WTC11 (cell line): Measurements from ENCODE around the gene MAST1.

Experiments used
- CREM ChIP-seq: sonication (generic); formaldehyde crosslinking; IDR thresholded peaks from 2 replicates; pipeline ENCODE4 v1.8.1; 2022; ENCODE audit warnings: mild to moderate bottlenecking, missing genetic modification reagents, moderate library complexity
- CTCF ChIP-seq: fragments of 200-600 bp; IDR thresholded peaks from 2 replicates; pipeline ENCODE4 v1.8.0; 2022; ENCODE audit warnings: antibody characterized with exemption
- ESRRA ChIP-seq: sonication (generic); formaldehyde crosslinking; IDR thresholded peaks from 2 replicates; pipeline ENCODE4 v1.8.1; 2022; ENCODE audit warnings: mild to moderate bottlenecking, missing genetic modification reagents, borderline replicate concordance
- NFE2L1 ChIP-seq: sonication (generic); formaldehyde crosslinking; IDR thresholded peaks from 2 replicates; pipeline ENCODE4 v1.8.1; 2023; ENCODE audit warnings: missing genetic modification reagents
- NR1H2 ChIP-seq: sonication (generic); formaldehyde crosslinking; IDR thresholded peaks from 2 replicates; pipeline ENCODE4 v1.9.0; 2021; ENCODE audit warnings: mild to moderate bottlenecking, moderate library complexity, missing genetic modification reagents
- SP1 ChIP-seq: sonication (generic); formaldehyde crosslinking; conservative IDR thresholded peaks from 2 replicates; pipeline ENCODE4 v1.8.1; 2022; ENCODE audit warnings: missing genetic modification reagents
- TEAD1 ChIP-seq: sonication (generic); formaldehyde crosslinking; IDR thresholded peaks from 2 replicates; pipeline ENCODE4 v1.8.0; 2022; ENCODE audit warnings: mild to moderate bottlenecking, missing genetic modification reagents
- USF2 ChIP-seq: sonication (generic); formaldehyde crosslinking; IDR thresholded peaks from 2 replicates; pipeline ENCODE4 v1.8.1; 2023; ENCODE audit warnings: mild to moderate bottlenecking, missing genetic modification reagents, moderate library complexity
- ZBTB21 ChIP-seq: sonication (generic); formaldehyde crosslinking; IDR thresholded peaks from 2 replicates; pipeline ENCODE4 v1.8.1; 2023; ENCODE audit warnings: mild to moderate bottlenecking, missing genetic modification reagents, borderline replicate concordance

- TF ChIP-seq CTCF (no peak), CREM (CRISPR knock-in tag) (no peak), TEAD1 (CRISPR knock-in tag) (no peak), SP1 (CRISPR knock-in tag) (no peak), NR1H2 (no peak), USF2 (CRISPR knock-in tag) (no peak), ZBTB21 (CRISPR knock-in tag) (no peak), ESRRA (CRISPR knock-in tag) (no peak), NFE2L1 (CRISPR knock-in tag) (no peak)
Measured at GRCh38 chr19:12913011-12913561, 74.8 kb downstream of the MAST1 start.
